ENCODE data around the gene CABYR.

The CABYR gene, protein sequence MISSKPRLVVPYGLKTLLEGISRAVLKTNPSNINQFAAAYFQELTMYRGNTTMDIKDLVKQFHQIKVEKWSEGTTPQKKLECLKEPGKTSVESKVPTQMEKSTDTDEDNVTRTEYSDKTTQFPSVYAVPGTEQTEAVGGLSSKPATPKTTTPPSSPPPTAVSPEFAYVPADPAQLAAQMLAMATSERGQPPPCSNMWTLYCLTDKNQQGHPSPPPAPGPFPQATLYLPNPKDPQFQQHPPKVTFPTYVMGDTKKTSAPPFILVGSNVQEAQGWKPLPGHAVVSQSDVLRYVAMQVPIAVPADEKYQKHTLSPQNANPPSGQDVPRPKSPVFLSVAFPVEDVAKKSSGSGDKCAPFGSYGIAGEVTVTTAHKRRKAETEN
- total RNA-seq = 2.6 to 4.9 (median 3.0) reads per million in 4 experiments

DNA sequence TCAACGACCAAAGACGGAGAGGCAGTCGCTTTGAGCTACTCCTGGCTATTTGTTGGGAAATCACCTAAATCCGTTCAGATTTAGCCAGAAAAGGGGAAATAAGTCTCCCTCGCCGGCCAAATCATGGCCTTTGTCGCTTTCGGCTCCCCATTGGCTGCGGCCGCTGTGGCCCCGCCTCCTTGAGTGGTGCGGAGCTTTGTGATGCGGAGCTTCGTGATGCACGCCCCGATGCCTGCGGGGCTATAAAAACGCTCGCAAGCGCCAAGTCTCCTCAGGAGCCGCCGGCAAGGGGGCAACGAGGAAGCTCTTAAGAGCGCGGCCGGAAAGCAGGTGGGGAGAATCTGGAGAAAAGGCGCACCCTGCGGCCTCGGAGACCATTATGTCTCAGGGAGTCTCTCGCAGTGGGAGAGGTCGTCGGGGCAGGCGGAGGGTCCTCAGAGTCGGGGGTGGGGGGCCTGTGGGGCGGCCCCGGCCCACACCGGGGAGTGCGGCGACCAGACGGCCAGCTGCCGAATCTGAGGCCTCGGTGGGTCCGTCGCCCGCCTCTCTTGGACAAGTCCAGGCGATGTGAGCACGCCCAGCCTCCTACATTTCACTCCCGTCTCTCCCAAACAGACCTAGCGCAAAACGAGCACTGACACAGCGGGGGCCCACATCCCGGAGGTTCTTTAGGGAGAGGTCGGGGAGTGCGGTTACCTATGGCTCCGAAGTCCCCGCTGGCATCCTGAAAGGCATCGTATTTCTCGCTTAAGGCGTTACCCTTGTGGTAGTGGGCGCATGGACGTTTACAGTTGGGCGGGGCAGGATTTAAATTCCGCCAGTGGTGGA, at the start of gene CABYR:
Gene CABYR (plus strand): TSS at position 274 of the 828 bp plus-strand sequence. CDS start 4,053 bp downstream, outside the sequence.
- DNase-seq = peak; percentile 79

DNA sequence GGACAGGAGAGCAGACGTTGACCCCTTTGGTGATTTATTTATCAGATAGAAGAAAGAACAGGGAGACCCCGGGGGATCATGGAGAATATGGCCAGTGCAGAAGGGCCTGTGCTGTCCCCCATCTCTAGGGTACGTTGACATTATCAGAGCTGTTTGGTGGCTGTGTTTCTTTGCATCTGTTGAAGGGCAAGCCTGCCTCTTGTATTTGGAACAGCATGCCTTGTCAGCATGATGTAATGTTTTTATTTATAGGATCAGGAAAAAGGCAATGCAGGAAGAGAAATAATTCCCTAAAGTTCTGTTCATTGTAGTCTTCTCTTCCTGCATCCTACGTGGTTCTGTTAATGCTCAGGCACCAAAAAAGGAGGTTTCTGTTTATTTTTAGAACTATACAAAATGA, 49.8 kb upstream of the CABYR start:
- DNase-seq = no peak

DNA sequence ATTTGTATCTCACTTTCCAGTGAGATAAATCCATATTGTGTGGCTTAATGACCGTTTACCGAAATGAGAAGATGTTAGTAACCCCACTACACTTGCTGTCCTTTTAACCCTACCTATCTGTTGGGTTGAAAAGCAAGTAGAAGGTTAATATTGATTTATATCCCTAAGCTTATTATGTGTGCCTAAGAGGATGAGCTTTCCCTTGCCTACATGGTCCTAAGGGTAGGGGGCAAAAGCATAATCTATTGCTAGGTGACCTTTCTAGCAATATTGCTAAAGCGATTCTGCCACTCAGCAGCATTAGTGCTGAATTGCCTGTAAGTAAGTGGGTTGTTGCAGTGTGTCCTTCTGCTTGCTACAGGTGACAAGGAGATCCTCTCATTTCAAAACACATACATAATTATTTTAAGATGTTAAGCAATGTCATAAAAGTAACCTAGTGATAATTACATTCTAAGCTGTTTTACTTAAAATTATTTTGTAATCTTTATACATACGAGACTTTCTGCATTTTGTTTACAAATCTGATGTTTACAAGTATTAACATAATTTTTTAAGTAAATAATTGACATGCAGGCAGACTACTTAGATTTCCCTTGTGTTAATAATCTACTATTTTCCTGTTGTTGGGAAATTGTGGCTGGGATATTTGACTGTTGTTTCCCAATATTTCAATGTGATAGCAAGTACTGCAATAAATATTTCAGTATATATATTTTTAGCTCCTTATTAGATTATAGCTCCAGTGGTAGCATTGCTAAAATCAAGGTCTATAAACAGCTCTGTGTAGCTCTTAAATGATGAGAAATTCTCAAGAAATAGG, 49.1 kb upstream of the CABYR start:
- DNase-seq = no peak

DNA sequence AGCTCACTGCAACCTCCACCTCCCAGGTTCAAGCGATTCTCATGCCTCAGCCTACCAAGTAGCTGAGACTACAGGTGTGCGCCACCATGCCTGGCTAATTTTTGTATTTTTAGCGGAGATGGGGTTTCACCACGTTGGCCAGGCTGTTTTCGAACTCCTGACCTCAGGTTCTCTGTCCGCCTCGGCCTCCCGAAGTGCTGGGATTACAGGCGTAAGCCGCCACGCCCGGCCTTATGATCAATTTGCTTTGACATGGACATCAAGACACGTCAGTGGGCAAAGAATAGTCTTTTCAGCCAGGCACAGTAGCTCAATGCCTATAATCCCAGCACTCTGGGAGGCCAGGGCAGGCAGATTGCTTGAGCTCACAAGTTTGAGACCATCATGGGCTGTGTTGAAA, 48.0 kb upstream of the CABYR start:
- no peak for DNase-seq

DNA sequence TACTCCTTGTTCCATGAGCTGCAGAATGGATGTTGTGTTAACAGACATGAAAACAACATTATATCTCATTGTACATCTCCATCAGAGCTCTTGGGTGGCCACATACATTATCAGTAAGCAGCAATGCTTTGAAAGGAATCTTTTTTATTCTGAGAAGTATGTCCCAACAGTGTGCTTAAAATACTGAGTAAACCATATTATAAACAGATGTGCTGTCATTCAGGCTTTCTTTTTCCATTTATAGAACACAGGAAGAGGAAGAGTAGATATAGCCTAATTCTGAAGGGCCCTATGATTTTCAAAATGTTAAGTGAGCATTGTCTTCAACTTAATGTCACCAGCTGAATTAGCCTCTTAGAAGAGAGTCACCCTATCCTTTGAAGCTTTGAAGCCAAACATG, 44.3 kb upstream of the CABYR start:
- no peak for DNase-seq

DNA sequence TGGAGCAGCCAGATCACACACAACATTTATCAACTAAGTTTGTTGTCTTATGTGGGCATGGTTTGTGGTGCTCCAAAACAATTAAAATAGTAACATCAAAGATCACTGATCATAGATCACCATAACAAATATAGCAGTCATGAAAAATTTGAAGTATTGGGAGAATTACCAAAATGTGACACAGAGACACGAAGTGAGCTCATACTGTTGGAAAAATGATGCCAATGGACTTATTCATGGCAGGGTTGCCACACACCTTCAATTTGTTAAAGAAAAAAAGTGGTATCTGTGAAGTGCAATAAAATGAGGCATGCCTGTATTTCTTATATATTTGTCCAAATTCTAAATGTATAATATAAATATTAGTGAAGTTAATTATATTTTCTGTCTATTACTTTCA, 42.9 kb upstream of the CABYR start:
- DNase-seq = no peak

DNA sequence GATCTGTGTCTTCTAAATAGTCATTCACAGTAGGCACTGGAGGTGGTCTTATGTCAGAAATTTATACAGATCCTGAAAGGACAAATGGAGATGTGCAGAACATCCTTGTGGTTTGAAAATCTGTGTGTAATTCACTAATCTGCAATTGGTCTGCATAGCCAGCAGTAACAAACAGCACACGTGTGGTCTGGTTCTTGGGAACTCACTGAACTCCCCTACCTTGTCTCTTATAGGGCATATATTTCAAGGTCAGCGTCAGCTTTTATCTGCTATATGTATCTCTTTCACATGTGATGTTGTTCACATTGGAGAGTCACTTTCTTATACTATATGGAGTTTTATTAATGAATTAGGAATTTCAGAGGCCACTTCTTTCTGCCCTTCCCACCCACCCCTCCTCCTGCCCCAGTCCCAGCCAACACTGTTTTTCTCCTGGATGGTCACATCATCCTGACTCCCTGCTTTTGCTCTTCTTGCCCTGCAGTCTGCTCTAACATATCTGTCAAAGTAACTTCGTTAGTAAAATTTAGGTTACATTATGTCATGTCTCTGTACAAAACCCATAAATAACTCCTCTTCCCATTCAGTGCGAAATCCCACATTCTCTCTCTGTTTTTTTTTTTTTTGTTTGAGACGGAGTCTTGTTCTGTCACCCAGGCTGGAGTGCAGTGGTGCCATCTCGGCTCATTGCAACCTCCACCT, 35.4 kb upstream of the CABYR start:
- no peak for DNase-seq

DNA sequence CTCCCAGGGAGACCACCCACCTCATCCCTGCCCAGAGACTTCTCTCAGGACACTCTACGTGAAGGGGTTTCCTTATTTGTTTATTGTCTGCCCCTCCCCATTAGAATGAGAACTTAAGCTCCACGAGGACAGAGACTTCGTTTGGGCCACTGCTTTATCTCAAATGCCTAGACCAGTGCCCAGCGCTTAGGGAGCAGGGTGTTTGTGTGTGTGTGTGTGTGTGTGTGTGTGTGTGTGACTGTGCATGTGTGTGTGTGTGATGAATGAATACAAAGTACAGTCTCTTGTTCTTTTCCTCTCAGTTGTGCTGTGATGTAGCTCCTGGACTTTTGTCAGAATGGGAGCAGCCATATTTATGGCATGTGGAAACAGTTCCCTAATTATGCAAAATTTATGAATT, 34.4 kb upstream of the CABYR start:
- DNase-seq = no peak

DNA sequence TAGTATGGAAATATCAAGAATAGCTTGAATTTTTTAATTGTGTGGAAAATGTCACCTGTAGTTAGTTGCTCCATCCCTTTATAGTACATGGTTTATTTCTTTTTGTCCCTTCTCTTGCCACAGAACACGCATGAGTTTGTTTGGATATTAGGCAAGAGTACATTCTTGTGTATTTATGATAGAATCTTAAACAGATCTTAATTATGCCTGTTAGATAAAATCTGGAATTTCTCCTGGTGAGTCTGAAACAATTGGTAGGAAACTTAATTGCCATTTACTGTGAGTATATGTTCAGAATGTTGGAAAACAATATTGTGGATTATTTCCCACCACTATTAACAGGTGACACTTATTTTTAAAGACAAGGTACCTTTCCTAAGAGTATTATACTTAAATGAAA, 30.2 kb upstream of the CABYR start:
- no peak for DNase-seq

DNA sequence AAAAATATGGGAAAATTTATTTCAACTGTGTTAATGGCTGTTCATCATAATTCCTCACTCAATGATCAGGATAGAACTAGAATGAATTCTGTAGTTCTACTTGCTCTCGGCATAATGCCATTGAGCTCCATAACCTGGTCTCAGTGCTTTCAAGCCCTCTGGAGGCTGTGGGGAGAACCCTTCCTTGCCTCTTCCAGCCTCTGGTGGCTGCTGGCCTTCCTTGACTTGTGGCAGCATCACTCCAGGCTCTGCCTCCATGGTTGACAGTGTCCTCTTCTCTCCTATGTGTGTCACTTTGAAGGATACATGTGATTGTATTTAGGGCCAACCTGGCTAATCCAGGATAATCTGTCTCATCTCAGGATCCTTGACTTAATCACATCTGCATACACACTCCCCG, 26.9 kb upstream of the CABYR start:
- no peak for DNase-seq

DNA sequence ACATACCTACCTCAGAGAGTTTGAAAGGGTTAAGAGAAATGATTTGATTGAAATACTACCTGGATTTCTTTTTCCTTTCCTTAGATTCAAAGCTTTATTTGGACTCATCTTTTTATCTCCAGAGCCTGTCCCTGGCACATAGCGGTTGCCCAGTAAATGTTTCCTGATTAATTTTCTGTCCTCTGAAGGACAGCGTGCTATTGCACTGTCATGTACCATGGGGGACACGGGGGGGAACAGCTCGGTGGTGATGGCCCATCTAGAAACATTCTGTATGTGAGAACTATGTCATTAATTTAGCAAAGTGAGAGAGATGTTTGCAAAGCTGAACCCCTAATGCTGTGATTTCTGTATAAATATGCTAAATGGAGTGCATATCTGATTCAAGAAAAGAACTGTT, 26.4 kb upstream of the CABYR start:
- no peak for DNase-seq

DNA sequence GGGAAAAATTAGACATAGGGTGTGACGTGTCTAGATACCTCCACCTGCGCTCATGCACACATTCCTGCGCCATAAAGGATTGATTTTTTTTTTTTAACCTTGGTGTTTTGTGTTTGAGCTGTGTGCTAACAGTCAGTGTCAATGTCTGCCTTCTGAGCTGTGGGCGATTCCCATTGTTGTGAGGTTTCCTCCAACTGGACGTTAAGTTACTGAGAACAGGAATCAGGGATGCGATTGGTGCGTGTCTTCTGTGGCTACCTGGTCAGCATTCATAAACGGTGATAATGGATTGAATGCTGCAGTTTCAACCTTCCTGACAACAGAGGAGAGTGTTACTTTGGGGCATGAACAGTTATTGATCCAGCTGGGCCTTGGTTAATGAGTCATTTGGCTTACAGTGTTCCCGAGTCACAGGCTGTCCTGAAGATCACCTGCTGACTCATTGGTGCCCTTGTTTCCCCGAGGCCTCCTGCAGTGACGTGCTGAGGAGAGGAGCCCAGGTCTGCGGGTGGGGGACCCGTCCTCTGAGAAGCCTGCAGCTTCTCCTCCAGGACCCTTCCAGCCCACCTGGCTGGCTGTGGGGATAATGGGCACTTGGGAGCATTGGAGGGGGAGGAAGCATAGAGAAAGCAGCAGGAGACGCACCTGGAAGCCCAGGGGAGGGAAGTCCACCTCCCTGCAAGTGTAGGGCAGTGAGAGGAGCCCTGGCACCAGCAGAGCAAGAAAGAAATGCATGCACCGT, 25.8 kb upstream of the CABYR start:
- DNase-seq = no peak

DNA sequence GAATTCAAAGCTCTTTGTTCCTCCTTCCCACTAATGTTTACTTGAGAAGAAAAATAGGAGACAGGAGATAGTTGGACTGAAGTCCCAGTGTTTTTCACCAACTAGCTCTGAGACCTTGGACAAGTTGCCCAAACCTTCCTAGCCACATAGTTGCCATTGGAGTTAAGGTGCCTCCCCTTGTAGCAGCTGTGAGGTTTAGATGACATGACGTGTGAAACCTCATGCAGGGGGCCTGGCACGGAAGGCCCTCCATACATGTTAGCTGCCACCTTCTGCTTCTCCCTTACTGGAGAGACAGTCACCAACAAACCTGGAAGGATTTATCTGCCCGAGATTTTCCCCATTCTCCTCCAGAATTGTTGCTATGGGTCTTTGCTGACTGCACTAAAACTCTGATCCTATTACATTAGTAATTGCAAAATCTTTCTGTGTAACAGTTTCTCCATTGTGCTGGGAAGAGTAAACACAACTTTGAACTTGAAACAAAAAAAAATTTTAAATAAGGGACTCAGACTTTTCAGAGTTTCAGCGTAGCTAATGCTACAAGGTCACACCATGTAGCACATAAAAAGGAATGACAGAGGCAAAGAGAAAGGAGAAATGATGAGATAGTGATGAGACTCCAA, 23.8 kb upstream of the CABYR start:
- DNase-seq = no peak

DNA sequence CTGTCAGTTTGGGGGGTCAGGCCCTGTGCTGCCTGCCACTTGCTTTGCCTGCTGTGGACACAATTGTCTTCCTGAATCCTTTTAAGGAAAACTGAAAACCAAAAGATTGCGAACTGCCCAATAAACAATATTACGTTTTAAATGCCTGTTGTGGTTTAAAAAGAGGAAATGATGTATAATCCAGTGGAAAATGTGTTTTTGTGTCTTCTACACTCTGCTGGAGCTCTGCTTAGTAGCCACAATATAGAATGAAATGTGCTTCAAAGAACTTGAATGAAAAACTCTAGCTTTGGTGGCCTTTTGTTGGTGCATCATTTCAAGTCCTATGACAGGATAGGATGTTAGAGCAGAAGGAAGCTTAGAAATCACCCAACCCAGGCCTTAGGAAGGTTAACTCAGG, 23.2 kb upstream of the CABYR start:
- no peak for DNase-seq

DNA sequence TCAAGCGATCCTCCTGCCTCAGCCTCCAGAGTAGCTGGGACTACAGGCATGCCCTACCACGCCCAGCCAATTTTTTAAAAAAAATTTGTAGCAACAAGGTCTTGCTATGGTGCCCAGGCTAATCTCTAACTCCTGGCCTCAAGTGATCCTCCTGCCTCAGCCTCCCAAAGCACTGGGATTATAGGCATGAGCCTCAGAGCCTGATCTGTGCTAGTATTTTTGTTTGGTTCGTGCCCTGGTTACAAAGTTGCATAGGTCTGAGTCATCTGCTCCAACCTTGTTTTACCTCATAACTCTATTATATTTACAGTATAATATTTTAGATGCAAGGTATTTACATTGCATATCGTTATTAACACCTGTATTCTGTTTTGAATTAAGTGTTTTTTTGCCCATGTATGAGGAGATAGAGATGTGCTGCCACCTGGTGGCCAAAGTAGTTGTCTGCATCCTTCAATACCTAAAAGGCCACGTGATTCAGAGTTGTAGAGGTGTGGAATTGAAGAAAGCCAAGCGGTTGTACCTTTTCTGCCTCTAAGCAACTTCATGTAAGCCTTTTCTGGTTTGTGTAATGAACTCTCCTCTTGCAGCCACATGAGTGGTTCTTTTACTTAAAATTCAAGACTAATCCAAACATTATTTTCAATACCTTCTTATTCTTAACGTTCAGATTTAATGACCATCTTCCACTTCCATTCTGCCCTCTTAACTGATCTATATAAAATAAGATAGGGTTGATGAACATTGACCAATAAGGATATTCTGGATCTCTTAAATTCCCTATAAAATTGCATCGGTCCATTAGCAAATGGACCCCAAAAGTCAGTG, 19.9 kb upstream of the CABYR start:
- DNase-seq = peak; percentile 69

DNA sequence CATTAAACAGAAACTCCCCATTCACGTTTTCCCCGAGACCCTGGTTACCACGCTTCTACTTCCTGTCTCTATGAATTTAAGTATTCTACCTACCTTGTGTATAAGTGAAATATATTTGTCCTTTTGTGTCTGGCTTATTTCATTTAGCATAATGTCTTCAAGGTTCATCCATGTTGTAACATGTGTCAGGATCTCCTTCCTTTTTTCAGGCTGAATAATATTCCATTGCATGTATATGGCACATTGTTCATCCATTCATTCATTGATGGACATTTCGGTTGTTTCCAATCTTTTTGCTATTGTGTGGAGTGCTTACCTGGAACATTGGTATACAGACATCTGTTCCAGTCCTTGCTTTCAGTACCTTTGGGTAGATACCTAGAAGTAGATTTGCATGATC, 18.2 kb upstream of the CABYR start:
- no peak for DNase-seq

DNA sequence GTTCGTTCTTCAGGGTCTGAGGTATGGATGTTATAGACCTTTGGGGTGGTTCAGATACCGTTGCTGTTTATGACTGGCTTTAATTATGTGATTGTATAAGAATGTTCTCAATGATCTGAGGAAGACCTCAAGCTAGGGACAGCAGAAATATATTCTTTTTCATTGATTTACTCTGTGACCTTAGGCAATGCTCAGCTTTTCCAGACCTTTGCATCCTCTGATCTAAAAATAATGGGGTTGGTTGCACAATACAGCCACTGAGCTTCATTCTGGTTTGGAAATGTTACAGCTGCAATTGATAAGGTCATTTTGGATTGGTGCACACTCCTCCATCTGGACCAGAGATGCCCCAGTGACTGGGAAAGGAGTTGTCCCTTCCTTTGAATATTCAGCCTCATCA, 17.2 kb upstream of the CABYR start:
- DNase-seq = no peak

DNA sequence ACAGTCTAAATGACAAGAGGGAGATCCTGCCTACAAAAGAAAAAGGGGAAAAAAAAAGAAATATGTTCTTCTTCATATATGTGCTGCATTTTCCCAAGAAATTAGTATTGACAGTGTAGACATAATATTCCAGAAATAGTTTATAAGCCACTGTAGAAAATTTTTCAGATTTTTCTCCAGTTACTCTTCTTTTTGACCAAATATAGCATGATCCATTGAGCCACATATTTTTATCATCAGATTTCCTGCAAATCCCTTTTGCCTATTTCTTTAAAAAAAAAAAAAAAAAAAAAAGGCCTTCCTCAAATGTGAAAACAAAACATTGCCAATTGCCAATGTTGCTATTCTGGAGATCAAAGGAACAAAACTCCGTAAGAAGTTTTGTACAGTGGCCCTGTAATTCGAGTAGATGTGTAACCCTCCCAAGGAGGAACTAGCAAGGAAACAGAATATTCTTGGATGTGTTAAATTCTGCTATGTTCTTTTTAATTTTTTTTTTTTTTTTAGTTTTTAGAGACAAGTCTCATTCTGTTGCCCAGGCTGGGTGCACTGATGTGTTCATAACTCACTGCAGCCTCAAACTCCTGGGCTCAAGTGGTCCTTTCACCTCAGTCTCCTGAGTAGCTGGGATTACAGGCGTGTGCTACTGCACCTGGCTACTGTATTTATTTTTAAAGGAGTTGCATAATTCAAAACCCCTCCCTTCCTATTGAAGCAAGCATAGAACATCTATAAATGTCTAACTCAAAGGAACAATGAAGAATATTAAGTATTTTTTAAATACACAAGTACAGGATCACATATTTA, 12.5 kb upstream of the CABYR start:
- DNase-seq = no peak

DNA sequence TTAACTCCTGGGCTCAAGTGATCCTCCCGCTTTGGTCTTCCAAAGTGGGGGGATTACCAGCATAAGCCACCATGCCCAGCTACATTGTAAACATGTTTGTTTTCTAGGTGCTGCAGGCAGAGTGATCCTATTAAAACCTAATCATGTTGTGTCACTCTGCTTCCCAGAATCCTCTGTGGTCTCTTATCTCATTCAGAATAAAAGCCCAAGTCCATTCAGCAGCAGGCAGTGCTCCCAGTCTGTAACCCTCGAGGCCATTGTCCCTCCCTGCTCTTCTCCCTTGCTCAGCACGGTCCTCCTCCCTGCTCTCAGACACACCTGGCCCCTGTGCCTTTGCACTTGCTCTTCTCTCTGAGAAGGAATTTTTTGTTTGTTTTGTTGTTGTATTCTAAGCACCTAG, 11.1 kb upstream of the CABYR start:
- no peak for DNase-seq

DNA sequence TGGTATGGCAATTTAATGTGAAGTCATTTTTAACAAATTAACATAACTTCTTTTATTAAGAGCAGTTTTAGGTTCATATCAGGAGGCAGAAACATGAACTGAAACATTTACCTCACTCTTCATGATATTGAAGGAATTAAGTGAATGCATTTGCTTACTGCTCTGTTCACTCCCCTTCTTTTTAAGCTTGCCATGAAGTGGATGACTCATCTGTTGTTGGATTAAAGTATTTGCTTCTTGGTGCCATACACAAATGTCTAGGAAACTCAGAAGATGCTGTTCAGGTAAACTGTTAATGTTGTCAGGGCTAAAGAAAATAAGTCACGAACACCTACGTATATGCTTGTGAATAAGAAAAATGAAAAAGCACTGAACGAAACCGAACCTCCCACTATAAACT, 10.2 kb upstream of the CABYR start:
- DNase-seq = no peak
